Activated CD4-positive, alpha-beta T cell treated with anti-CD3 and anti-CD28 coated beads for 36 hours (primary cell): ENCODE results near the gene EPGN. TPM values are rescaled to one million over a fixed set of nuclear protein-coding genes. Genes with fewer than 3 reads are reported as not detected.

ENCODE experiments used
- ATAC-seq: fragments of 200-7000 bp; cut with Tn5 transposase; one replicate; pipeline ENCODE4 v1.10.0; 2021; ENCODE audit warnings: mild to moderate bottlenecking, moderate library complexity
- CTCF ChIA-PET: fragments of 350-600 bp; sonication (Branson Sonifier 250); formaldehyde crosslinking; loops from one replicate; lab custom pipeline; 2021; ENCODE audit warnings: antibody characterized with exemption; lab: Charles Lee
- POLR2A ChIA-PET: fragments of 350-600 bp; sonication (Branson Sonifier 250); formaldehyde crosslinking; loops from one replicate; lab custom pipeline; 2021; ENCODE audit warnings: antibody characterized with exemption, inconsistent platforms; lab: Charles Lee
- DNase-seq: peaks from one replicate; pipeline ENCODE4 v3.0.0-alpha.2; 2020
- H3K27ac Mint-ChIP-seq: one replicate; pipeline ENCODE4 v1.8.0; 2021; ENCODE audit warnings: mixed read lengths
- H3K27me3 Mint-ChIP-seq: one replicate; pipeline ENCODE4 v1.8.0; 2021; ENCODE audit warnings: mixed read lengths
- H3K36me3 Mint-ChIP-seq: one replicate; pipeline ENCODE4 v1.8.0; 2021; ENCODE audit warnings: low read depth, mixed read lengths
- H3K4me1 Mint-ChIP-seq: one replicate; pipeline ENCODE4 v1.8.0; 2021; ENCODE audit warnings: mixed read lengths
- H3K4me3 Mint-ChIP-seq: one replicate; pipeline ENCODE4 v1.8.0; 2021; ENCODE audit warnings: mild to moderate bottlenecking, moderate library complexity, mixed read lengths
- H3K9me3 Mint-ChIP-seq: one replicate; pipeline ENCODE4 v1.8.0; 2021; ENCODE audit warnings: low read depth, mixed read lengths
- intact Hi-C, 2 experiments: fragments of 100-400 bp; cut with DNase I in 1 of 2; cut with micrococcal nuclease in 1 of 2; formaldehyde crosslinking; loops; one replicate each; pipeline versions ENCODE4 v1.14.2 to v1.15.1; 2022 to 2024; cut with DNase I, micrococcal nuclease
- total RNA-seq, 2 experiments: library from RNA; stranded (reverse); gene quantifications; one replicate each; pipeline ENCODE4 v1.2.3, GENCODE V29; 2021

EPGN gene, protein sequence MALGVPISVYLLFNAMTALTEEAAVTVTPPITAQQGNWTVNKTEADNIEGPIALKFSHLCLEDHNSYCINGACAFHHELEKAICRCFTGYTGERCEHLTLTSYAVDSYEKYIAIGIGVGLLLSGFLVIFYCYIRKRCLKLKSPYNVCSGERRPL
- under 1 TPM in 1 of 2 experiments, not detected in 1; 0.14 TPM for total RNA-seq

- CTCF ChIA-PET: interaction anchor here (1.2 to 1.6 kb wide), 3 partner anchors 31 to 367 kb away, joined by 3 to 5 read pairs (median 4); no protein-coding TSS in a partner anchor
- POLR2A ChIA-PET: no interaction called here
- ATAC-seq (peak; percentile 44), DNase-seq (peak; percentile 16)
- H3K4me1 Mint-ChIP-seq: peaks cover 14% of the 10 kb centered on the region
- H3K27ac Mint-ChIP-seq: peak within 1 kb of the TSS; percentile 3
- H3K9me3 Mint-ChIP-seq: no peaks in the 10 kb centered on the region
- intact Hi-C loops: no loop called here
- no peaks in the 10 kb centered on the region for H3K27me3 Mint-ChIP-seq
- H3K4me3 Mint-ChIP-seq: no peak within 1 kb of the TSS
- H3K36me3 Mint-ChIP-seq: no peaks in the 10 kb centered on the region
These were observed at the start of gene EPGN for GRCh38 chr4:74308215-74308614. TSS of gene EPGN (plus strand) at chr4:74308470. CDS start at chr4:74308534, 64 bp downstream.

- H3K36me3 Mint-ChIP-seq: no peaks in the 10 kb centered on the region
- ChIA-PET CTCF (interaction anchor here (0.6 kb wide), 1 partner anchor 954 kb away, joined by 4 read pairs; no protein-coding TSS in a partner anchor), POLR2A (no interaction called here)
- H3K9me3 Mint-ChIP-seq: no peaks in the 10 kb centered on the region
- H3K4me3 Mint-ChIP-seq: no peak overlapping the region
- intact Hi-C loops: no loop called here
- ATAC-seq: no peak
- no peak overlapping the region for H3K27ac Mint-ChIP-seq
- H3K4me1 Mint-ChIP-seq: no peaks in the 10 kb centered on the region
- DNase-seq: no peak
- H3K27me3 Mint-ChIP-seq: no peaks in the 10 kb centered on the region
These were observed 49.3 kb upstream of the EPGN start for GRCh38 chr4:74258963-74259362.

DNA sequence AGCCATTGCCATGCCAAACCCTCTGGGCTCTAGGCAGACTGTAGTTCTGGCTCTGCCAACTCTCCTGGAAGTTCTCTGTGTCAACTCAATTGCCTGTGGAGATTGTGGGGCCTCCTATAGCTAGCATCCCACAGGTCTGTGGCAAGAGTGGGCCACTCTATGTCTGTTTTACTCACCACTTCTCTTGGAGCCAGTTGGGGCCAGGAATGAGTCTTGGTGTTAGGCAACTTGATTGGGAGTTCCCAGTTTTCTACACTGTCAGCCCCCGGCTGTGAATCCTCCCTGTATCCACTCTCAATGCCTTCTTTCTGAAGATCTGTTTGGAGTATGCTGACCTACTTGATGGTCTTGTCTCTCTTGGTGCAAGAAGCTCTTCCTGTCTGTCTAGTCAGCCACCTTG, 48.2 kb upstream of the EPGN start:
- CTCF ChIA-PET: no interaction called here
- no peaks in the 10 kb centered on the region for H3K4me1 Mint-ChIP-seq
- no peaks in the 10 kb centered on the region for H3K9me3 Mint-ChIP-seq
- intact Hi-C loops: no loop called here
- DNase-seq (no peak), ATAC-seq (no peak)
- H3K27me3 Mint-ChIP-seq: no peaks in the 10 kb centered on the region
- POLR2A ChIA-PET: no interaction called here
- no peak overlapping the region for H3K27ac Mint-ChIP-seq
- H3K36me3 Mint-ChIP-seq: no peaks in the 10 kb centered on the region
- no peak overlapping the region for H3K4me3 Mint-ChIP-seq

DNA sequence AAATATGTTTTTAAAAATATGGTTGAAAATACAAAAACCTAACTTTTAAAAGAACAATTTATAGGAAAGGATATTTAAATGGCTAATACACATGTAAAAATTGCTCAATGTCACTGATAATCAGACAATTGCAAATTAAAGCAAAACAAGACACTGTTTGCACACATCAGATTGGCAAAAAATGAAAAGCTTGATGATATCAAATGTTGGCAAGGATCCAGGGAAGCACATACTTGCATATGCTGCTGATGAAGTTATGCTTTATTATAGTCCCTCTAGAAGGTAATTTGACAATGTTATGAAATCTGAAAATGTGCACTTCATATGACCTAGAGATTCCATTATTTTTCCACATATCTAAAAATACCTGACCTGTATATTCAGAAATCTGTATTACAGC, 45.7 kb upstream of the EPGN start:
- Mint-ChIP-seq H3K27me3 (no peaks in the 10 kb centered on the region), H3K27ac (no peak overlapping the region), H3K9me3 (no peaks in the 10 kb centered on the region), H3K4me1 (no peaks in the 10 kb centered on the region), H3K4me3 (no peak overlapping the region), H3K36me3 (no peaks in the 10 kb centered on the region)
- DNase-seq (no peak), ATAC-seq (no peak)
- CTCF ChIA-PET: interaction anchor here (1.5 to 1.6 kb wide), 2 partner anchors 34 to 73 kb away, joined by 4 to 5 read pairs; no protein-coding TSS in a partner anchor
- POLR2A ChIA-PET: no interaction called here
- intact Hi-C loops: no loop called here

GRCh38 chr4:74263551-74263950, 44.7 kb upstream of the EPGN start:
- H3K9me3 Mint-ChIP-seq: no peaks in the 10 kb centered on the region
- H3K27ac Mint-ChIP-seq: no peak overlapping the region
- POLR2A ChIA-PET: no interaction called here

DNA sequence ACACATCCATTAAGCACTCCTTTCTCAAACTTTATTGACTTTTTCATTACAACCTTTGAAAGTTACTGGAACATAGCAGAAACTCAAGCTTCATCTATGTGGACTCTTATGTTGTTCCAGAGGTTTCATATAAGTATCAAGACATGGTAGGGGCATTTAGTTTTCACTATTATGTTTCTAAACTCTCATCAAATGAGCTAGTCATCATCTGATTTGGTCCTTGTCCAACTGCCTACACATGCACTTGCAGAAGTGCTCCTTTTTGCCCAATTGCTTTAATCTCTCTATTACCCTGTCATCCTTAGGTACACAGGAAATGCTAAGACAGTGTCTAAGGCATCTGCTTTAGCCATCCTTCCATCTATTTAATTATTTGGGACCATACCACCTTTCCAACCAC, 42.2 kb upstream of the EPGN start:
- H3K36me3 Mint-ChIP-seq: no peaks in the 10 kb centered on the region
- H3K9me3 Mint-ChIP-seq: no peaks in the 10 kb centered on the region
- ATAC-seq (no peak), DNase-seq (no peak)
- CTCF ChIA-PET: no interaction called here
- intact Hi-C loops: no loop called here
- H3K4me1 Mint-ChIP-seq: peaks cover 4% of the 10 kb centered on the region
- no peaks in the 10 kb centered on the region for H3K27me3 Mint-ChIP-seq
- POLR2A ChIA-PET: no interaction called here
- H3K27ac Mint-ChIP-seq: no peak overlapping the region
- no peak overlapping the region for H3K4me3 Mint-ChIP-seq

More at GRCh38 chr4:74263551-74263950, 44.7 kb upstream of the EPGN start:
- CTCF ChIA-PET: interaction anchor here (1.5 to 1.6 kb wide), 2 partner anchors 35 to 74 kb away, joined by 4 to 5 read pairs; no protein-coding TSS in a partner anchor
- H3K27me3 Mint-ChIP-seq: no peaks in the 10 kb centered on the region
- ATAC-seq (no peak), DNase-seq (no peak)
- intact Hi-C loops: no loop called here
- H3K4me3 Mint-ChIP-seq: no peak overlapping the region
- H3K4me1 Mint-ChIP-seq: peaks cover 4% of the 10 kb centered on the region
- H3K36me3 Mint-ChIP-seq: no peaks in the 10 kb centered on the region

DNA sequence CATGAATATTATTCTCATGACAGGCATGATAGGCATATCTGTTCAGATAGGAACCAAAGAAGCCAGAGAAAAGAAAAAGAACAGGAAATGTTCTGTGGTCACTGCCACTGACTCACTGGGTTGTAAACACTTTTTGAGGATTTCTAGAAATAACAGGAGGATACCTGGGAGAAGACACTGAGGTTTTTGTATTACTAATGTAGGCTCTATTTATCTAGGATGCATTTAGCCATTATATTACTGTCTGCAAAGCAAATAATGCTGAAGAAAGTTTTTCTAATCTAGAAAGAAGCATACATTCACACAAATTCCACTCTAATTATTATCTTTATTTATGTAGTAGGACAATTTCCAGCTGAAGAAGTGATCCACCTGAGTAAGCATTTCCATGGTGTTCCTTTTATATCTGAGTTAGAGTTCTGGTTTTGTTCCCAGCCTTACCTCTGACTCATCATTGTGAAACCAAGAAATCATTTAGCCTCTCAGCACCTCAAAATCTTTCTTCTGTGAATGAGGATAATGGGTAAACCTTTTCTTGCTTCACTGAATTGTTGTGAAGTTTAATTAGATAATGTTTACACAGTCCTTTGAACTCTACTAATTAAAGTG, 40.2 kb upstream of the EPGN start:
- ATAC-seq: no peak
- POLR2A ChIA-PET: no interaction called here
- Mint-ChIP-seq H3K4me3 (no peak overlapping the region), H3K36me3 (no peaks in the 10 kb centered on the region), H3K27me3 (no peaks in the 10 kb centered on the region), H3K27ac (no peak overlapping the region), H3K9me3 (no peaks in the 10 kb centered on the region), H3K4me1 (peaks cover 4% of the 10 kb centered on the region)
- CTCF ChIA-PET: no interaction called here
- DNase-seq: no peak
- intact Hi-C loops: no loop called here

DNA sequence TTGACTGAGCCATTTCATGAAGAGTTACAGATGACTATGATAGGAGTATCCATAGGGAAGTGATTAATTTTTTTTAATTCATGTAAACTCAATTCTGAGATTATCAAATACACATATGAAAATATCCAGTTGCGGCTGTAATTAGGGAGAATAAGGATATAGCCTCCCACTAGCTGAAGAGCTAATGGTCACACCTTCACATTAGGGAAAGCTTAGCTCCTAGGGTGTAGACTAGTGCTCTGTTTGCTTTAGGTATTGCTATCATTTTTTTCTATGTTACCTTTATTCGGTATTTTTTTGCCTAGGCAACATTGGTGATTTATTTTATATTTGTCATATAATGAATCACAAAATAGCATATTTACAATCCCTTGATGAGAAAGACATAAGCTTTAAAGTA, 39.6 kb upstream of the EPGN start:
- H3K36me3 Mint-ChIP-seq: no peaks in the 10 kb centered on the region
- ATAC-seq: no peak

GRCh38 chr4:74278490-74278889, 29.8 kb upstream of the EPGN start:
- CTCF ChIA-PET: no interaction called here
- H3K36me3 Mint-ChIP-seq: peaks cover 4% of the 10 kb centered on the region

More for the DNA sequence above, 39.6 kb upstream of the EPGN start:
- ChIA-PET POLR2A (no interaction called here), CTCF (interaction anchor here (0.8 kb wide), 1 partner anchor 47 kb away, joined by 4 read pairs; no protein-coding TSS in a partner anchor)
- DNase-seq: no peak
- Mint-ChIP-seq H3K4me3 (no peak overlapping the region), H3K4me1 (peaks cover 4% of the 10 kb centered on the region), H3K27me3 (no peaks in the 10 kb centered on the region), H3K27ac (no peak overlapping the region), H3K9me3 (no peaks in the 10 kb centered on the region)
- intact Hi-C loops: no loop called here

GRCh38 chr4:74279716-74280115, 28.6 kb upstream of the EPGN start:
- Mint-ChIP-seq H3K9me3 (no peaks in the 10 kb centered on the region), H3K4me1 (no peaks in the 10 kb centered on the region), H3K27me3 (no peaks in the 10 kb centered on the region), H3K27ac (no peak overlapping the region), H3K4me3 (no peak overlapping the region), H3K36me3 (peaks cover 6% of the 10 kb centered on the region)
- CTCF ChIA-PET: interaction anchor here (0.7 kb wide), 1 partner anchor 99 kb away, joined by 3 read pairs; no protein-coding TSS in a partner anchor
- intact Hi-C loops: no loop called here
- no peak for ATAC-seq
- DNase-seq: no peak
- POLR2A ChIA-PET: no interaction called here

More at GRCh38 chr4:74278490-74278889, 29.8 kb upstream of the EPGN start:
- H3K4me1 Mint-ChIP-seq: no peaks in the 10 kb centered on the region
- no peak overlapping the region for H3K4me3 Mint-ChIP-seq
- H3K27ac Mint-ChIP-seq: no peak overlapping the region
- ATAC-seq: no peak
- no peaks in the 10 kb centered on the region for H3K27me3 Mint-ChIP-seq
- no peak for DNase-seq
- intact Hi-C loops: no loop called here
- H3K9me3 Mint-ChIP-seq: no peaks in the 10 kb centered on the region
- POLR2A ChIA-PET: no interaction called here

GRCh38 chr4:74282926-74283325, 25.3 kb upstream of the EPGN start:
- DNase-seq (no peak), ATAC-seq (no peak)
- Mint-ChIP-seq H3K27ac (no peak overlapping the region), H3K4me3 (no peak overlapping the region), H3K9me3 (no peaks in the 10 kb centered on the region), H3K27me3 (no peaks in the 10 kb centered on the region), H3K4me1 (no peaks in the 10 kb centered on the region), H3K36me3 (peaks cover 6% of the 10 kb centered on the region)
- CTCF ChIA-PET: no interaction called here
- intact Hi-C loops: no loop called here
- POLR2A ChIA-PET: no interaction called here

- intact Hi-C loops: no loop called here
- H3K4me3 Mint-ChIP-seq: no peak overlapping the region
- H3K36me3 Mint-ChIP-seq: peaks cover 6% of the 10 kb centered on the region
- no peak for DNase-seq
- H3K9me3 Mint-ChIP-seq: no peaks in the 10 kb centered on the region
- POLR2A ChIA-PET: no interaction called here
- no peak for ATAC-seq
- no peaks in the 10 kb centered on the region for H3K27me3 Mint-ChIP-seq
- CTCF ChIA-PET: interaction anchor here (1.2 kb wide), 1 partner anchor 14 kb away, joined by 3 read pairs; no protein-coding TSS in a partner anchor
- H3K4me1 Mint-ChIP-seq: no peaks in the 10 kb centered on the region
- no peak overlapping the region for H3K27ac Mint-ChIP-seq
These were observed 24.7 kb upstream of the EPGN start for GRCh38 chr4:74283614-74284013.
